Heart right ventricle (tissue), 16 donors: ENCODE results near the gene AP1S3. TPM values are rescaled to one million over a fixed set of nuclear protein-coding genes. Genes with fewer than 3 reads are reported as not detected.

ENCODE experiments used
- ATAC-seq, 8 donors: fragments of 200-7000 bp; cut with Tn5 transposase; one replicate each; pipeline ENCODE4 v1.9.1; 2020; ENCODE audit warnings: mild to moderate bottlenecking in 8 of 8, moderate library complexity in 8 of 8, moderate number of reproducible peaks in 1 of 8
- DNase-seq, 2 donors: peaks; one replicate each; pipeline ENCODE4 v3.0.0-alpha.2; 2020
- H3K27ac ChIP-seq, 10 donors: fragments of 200-600 bp; sonication (generic) in 2 of 10; one replicate each; pipeline versions ENCODE4 v1.5.0 to v1.8.0; 2020 to 2022; ENCODE audit warnings: mild to moderate bottlenecking in 3 of 10
- H3K27me3 ChIP-seq, 7 donors: fragments of 200-600 bp; one replicate each; pipeline ENCODE4 v1.8.0; 2021 to 2022; ENCODE audit warnings: mild to moderate bottlenecking in 2 of 7
- H3K36me3 ChIP-seq, 9 donors: fragments of 200-600 bp; sonication (generic) in 1 of 9; one replicate each; pipeline versions ENCODE4 v1.5.0 to v1.8.0; 2020 to 2022; ENCODE audit warnings: mild to moderate bottlenecking in 2 of 9
- H3K4me1 ChIP-seq, 9 donors: fragments of 200-600 bp; sonication (generic) in 1 of 9; one replicate each; pipeline versions ENCODE4 v1.5.0 to v1.8.0; 2020 to 2022; ENCODE audit warnings: mild to moderate bottlenecking in 4 of 9
- H3K4me3 ChIP-seq, 10 donors: fragments of 200-600 bp; sonication (generic) in 2 of 10; one replicate each; pipeline versions ENCODE4 v1.5.0 to v1.8.0; 2020 to 2022; ENCODE audit warnings: mild to moderate bottlenecking in 7 of 10, moderate library complexity in 2 of 10
- H3K9me3 ChIP-seq, 11 donors: fragments of 200-600 bp in 10 of 11; sonication (generic) in 2 of 11; one replicate each; pipeline versions ENCODE4 v1.5.0 to v1.8.0; 2013 to 2022; ENCODE audit warnings: mild to moderate bottlenecking in 2 of 11, control low read depth in 1 of 11, moderate library complexity in 1 of 11
- WGBS, 2 donors: extraction: QIAGEN DNeasy Blood & Tissue Kit; methylation state at CpG; one replicate each; pipeline ENCODE4 v1.1.7; 2013; ENCODE audit warnings: inconsistent platforms in 1 of 2; 5-methylcytosine and 5-hydroxymethylcytosine counted together
- intact Hi-C, 10 donors: fragments of 100-400 bp; cut with DNase I; formaldehyde crosslinking; loops; one replicate each; pipeline versions ENCODE4 v1.11.1 to v1.14.2; 2022
- polyA plus RNA-seq, 2 donors: library from polyadenylated mRNA; stranded (reverse); fragments of 200-250 nt; gene quantifications; one replicate each; pipeline ENCODE4 v1.2.3, GENCODE V29; 2013
- total RNA-seq, 10 donors: library from RNA; stranded (reverse); fragmentation: NEBNext Ultra II Directional in 3 of 10; extraction: Animal tissue kit (Norgen Biotek cat#: 25700) in 3 of 10; gene quantifications; one replicate each; pipeline versions ENCODE4 v1.2.1 to v1.2.4, GENCODE V29; 2021 to 2023
- TF ChIP-seq, protein P1 (sequence below), 9 donors: fragments of 200-600 bp; sonication (generic) in 2 of 9; IDR thresholded peaks; one replicate each; pipeline versions ENCODE4 v1.5.0 to v1.8.0; 2021 to 2022; ENCODE audit warnings: antibody characterized with exemption in 9 of 9, mild to moderate bottlenecking in 5 of 9, moderate library complexity in 1 of 9
- donor health status: Arrhythmogenic right ventricular cardiomyopathy.
- donor health status: ischemic (EF 13 %, LVEDD 7.1; RV severe dilation, severe dysfunction).
- donor health status: healthy with polysubstance abuse.
- donor health status: DM: no; HTN: yes; CAD: no.
- donor health status: DM: no; HTN: no; CAD: no.
- donor health status: ischemic (EF 25% LVEDD 6.9; RV normal size, moderate dysfunction).
- donor health status: ischemic (EF 25% LVEDD 5.7; RV mildly dilated, moderate dysfunction).
- donor health status: healthy.
- donor health status: DM: yes; HTN: yes; CAD: no.
- donor health status: Ischemic cardiomyopathy.
- donor health status: ischemic (EF 35%, LVEDD 5.7; RV mildly dilated, moderate dysfunction).
- donor health status: nonischemic (EF 11% LVEDD 7.7; RV severe dilation, severe dysfunction).
- donor health status: DM: yes; HTN: yes; CAD: no.
- donor health status: PGD.
- donor health status: ischemic (EF 29% LVEDD 5.4; RV normal size, mild dysfunction).
- donor health status: nonischemic (EF 23%, LVEDD 6.1; RV moderate dilation, normal function).

The AP1S3 gene
- total and polyA plus RNA-seq, 12 donors: 0.12 to 0.85 (median 0.37) TPM; not detected in 4

DNA sequence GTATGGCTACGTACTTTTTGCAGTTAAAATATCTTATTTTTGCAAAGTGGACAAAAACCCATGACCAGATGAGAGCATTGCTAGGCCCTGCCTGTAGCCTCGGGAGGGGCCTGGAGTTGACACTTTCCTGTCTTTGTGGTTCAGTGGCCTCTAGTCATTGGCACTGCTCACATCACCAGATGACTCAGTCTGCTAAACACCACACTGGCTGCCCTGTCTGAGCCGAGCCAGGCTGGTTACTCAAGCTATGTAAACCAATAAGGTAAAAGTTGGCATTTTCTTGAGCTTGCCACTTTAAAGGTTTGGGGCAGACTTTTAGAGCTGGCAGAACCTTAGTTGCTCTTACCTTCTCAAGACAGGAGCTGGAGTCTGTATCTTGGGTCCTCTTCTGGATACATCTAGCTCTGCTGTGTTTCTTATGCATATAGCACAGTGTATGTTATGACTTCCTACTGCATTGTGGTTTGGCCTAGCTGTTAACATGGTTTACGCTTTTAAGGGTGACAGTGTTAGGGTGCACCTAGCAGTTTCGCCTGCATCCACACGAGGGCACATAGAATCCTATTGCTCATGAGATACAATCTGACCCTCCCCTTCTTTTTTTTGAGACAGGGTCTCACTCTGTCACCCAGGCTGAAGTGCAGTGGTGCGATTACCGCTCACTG, 76.4 kb downstream of the AP1S3 start:
- intact Hi-C loops: no loop called here
- WGBS, 2 donors: 82 to 87% methylated on average over 8 of the region's 8 CpGs
- H3K36me3 ChIP-seq: no peaks in the 10 kb centered on the region
- DNase-seq: no peak
- H3K4me1 ChIP-seq: peaks cover 0 to 10% (median 0%) of the 10 kb centered on the region in 9 donors
- no peak overlapping the region for H3K4me3 ChIP-seq
- no peaks in the 10 kb centered on the region for H3K27me3 ChIP-seq
- no peaks in the 10 kb centered on the region for H3K9me3 ChIP-seq
- H3K27ac ChIP-seq: peak overlapping the region in 1 of 10 donors; percentile 21
- TF ChIP-seq, protein P1, sequence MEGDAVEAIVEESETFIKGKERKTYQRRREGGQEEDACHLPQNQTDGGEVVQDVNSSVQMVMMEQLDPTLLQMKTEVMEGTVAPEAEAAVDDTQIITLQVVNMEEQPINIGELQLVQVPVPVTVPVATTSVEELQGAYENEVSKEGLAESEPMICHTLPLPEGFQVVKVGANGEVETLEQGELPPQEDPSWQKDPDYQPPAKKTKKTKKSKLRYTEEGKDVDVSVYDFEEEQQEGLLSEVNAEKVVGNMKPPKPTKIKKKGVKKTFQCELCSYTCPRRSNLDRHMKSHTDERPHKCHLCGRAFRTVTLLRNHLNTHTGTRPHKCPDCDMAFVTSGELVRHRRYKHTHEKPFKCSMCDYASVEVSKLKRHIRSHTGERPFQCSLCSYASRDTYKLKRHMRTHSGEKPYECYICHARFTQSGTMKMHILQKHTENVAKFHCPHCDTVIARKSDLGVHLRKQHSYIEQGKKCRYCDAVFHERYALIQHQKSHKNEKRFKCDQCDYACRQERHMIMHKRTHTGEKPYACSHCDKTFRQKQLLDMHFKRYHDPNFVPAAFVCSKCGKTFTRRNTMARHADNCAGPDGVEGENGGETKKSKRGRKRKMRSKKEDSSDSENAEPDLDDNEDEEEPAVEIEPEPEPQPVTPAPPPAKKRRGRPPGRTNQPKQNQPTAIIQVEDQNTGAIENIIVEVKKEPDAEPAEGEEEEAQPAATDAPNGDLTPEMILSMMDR (IDR thresholded peaks at IDR 0.05): no peak
- peak in 7 of 8 donors; percentile 43 to 61 (median 55) for ATAC-seq

GRCh38 chr2:223759569-223760430, 77.6 kb downstream of the AP1S3 start:
- Histone ChIP-seq H3K36me3 (no peaks in the 10 kb centered on the region), H3K27ac (peak overlapping the region in 1 of 10 donors; percentile 21), H3K27me3 (no peaks in the 10 kb centered on the region), H3K4me3 (no peak overlapping the region), H3K9me3 (no peaks in the 10 kb centered on the region), H3K4me1 (peaks cover 0 to 10% (median 0%) of the 10 kb centered on the region in 9 donors)
- TF ChIP-seq, protein P1 (IDR thresholded peaks at IDR 0.05): no peak
- 75% methylated on average over 8 of the region's 8 CpGs for WGBS, 2 donors
- intact Hi-C loops: no loop called here
- no peak for DNase-seq
- no peak for ATAC-seq

- no peaks in the 10 kb centered on the region for H3K36me3 ChIP-seq
- WGBS, 2 donors: 54 to 62% methylated on average over 4 of the region's 4 CpGs
- H3K4me3 ChIP-seq: no peak overlapping the region
- DNase-seq: no peak
- TF ChIP-seq, protein P1 (IDR thresholded peaks at IDR 0.05): no peak
- no peak for ATAC-seq
- no peak overlapping the region for H3K27ac ChIP-seq
- H3K4me1 ChIP-seq: peaks cover 0 to 8% (median 0%) of the 10 kb centered on the region in 9 donors
- H3K27me3 ChIP-seq: no peaks in the 10 kb centered on the region
- intact Hi-C loops: no loop called here
- no peaks in the 10 kb centered on the region for H3K9me3 ChIP-seq
Measured at GRCh38 chr2:223758131-223758840, 79.1 kb downstream of the AP1S3 start.

- Histone ChIP-seq H3K27ac (no peak overlapping the region), H3K4me1 (no peaks in the 10 kb centered on the region), H3K36me3 (no peaks in the 10 kb centered on the region), H3K4me3 (no peak overlapping the region), H3K9me3 (no peaks in the 10 kb centered on the region), H3K27me3 (peaks cover 0 to 10% (median 0%) of the 10 kb centered on the region in 7 donors)
- TF ChIP-seq, protein P1 (IDR thresholded peaks at IDR 0.05): no peak
- intact Hi-C loops: no loop called here
- DNase-seq (no peak), ATAC-seq (no peak)
- 80 to 91% methylated on average over 4 of the region's 4 CpGs for WGBS, 2 donors
Measured at GRCh38 chr2:223753940-223754339, 83.4 kb downstream of the AP1S3 start.
